HS-5 (cell line): ENCODE results near the gene TMEM106A.
"Not testable (repeated sequence)": the region's sequence is repeated elsewhere in the genome, so short reads cannot be mapped to it uniquely, and the experiment has no call there.

Experiments
- DNase-seq: peaks from one replicate; pipeline ENCODE4 v3.0.0-alpha.2; 2012; ENCODE audit warnings: low read depth

TMEM106A gene

GRCh38 chr17:43211480-43212402, at the start of gene TMEM106A:
TMEM106A (plus strand) TSS chr17:43211875; CDS start chr17:43213042, 1,167 bp downstream.
- DNase-seq = peak; percentile 55

GRCh38 chr17:43165971-43166370, 45.7 kb upstream of the TMEM106A start:
- DNase-seq = not testable (repeated sequence)

GRCh38 chr17:43169561-43170139, 42.0 kb upstream of the TMEM106A start:
- peak; percentile 8 for DNase-seq

GRCh38 chr17:43170140-43170765, 41.4 kb upstream of the TMEM106A start:
- DNase-seq = peak; percentile 82

- peak; percentile 92 for DNase-seq
Observed at GRCh38 chr17:43170766-43171585, 40.7 kb upstream of the TMEM106A start, which contains the start of gene NBR1. NBR1 (plus strand) TSS chr17:43171214; CDS start chr17:43175800, 4,586 bp downstream.

GRCh38 chr17:43171586-43172487, 39.8 kb upstream of the TMEM106A start:
- DNase-seq = peak; percentile 96

- DNase-seq = peak; percentile 15
Observed at GRCh38 chr17:43175213-43176118, 36.2 kb upstream of the TMEM106A start.

- no peak for DNase-seq
Observed at GRCh38 chr17:43176119-43176570, 35.5 kb upstream of the TMEM106A start.

GRCh38 chr17:43183921-43184320, 27.8 kb upstream of the TMEM106A start:
- DNase-seq = no peak

- not testable (repeated sequence) for DNase-seq
Observed at GRCh38 chr17:43186656-43187055, 25.0 kb upstream of the TMEM106A start.

GRCh38 chr17:43193251-43193650, 18.4 kb upstream of the TMEM106A start:
- DNase-seq = no peak

- DNase-seq = no peak
Observed at GRCh38 chr17:43199633-43200032, 12.0 kb upstream of the TMEM106A start.

GRCh38 chr17:43200127-43200526, 11.5 kb upstream of the TMEM106A start:
- DNase-seq = no peak

GRCh38 chr17:43203013-43203412, 8.7 kb upstream of the TMEM106A start:
- not testable (repeated sequence) for DNase-seq

GRCh38 chr17:43210576-43210975, 1.1 kb upstream of the TMEM106A start:
- DNase-seq = no peak

GRCh38 chr17:43211123-43211479, 574 bp upstream of the TMEM106A start:
- DNase-seq = no peak

- no peak for DNase-seq
Observed at GRCh38 chr17:43212641-43213490, 1.2 kb downstream of the TMEM106A start.

GRCh38 chr17:43213545-43213944, 1.9 kb downstream of the TMEM106A start:
- DNase-seq = no peak

- DNase-seq = no peak
Observed at GRCh38 chr17:43215341-43215740, 3.7 kb downstream of the TMEM106A start.
